ENCODE results near the gene PAQR7. TPM values are rescaled to one million over a fixed set of nuclear protein-coding genes. Genes with fewer than 3 reads are reported as not detected.
A peak's percentile ranks its signal among the peaks of the same experiment; 100 is the strongest.

PAQR7 gene
- total RNA-seq, 6 experiments from 2014 or later: 16.0 to 19.5 (median 17.9) TPM

GRCh38 chr1:25874209-25874608, 1.3 kb downstream of the PAQR7 start:
- H3K27ac Mint-ChIP-seq: no peak overlapping the region
- no peak for TF ChIP-seq CTCF (IDR thresholded peaks at IDR 0.05)
- no peak for DNase-seq
- H3K4me3 Mint-ChIP-seq: peak overlapping the region; percentile 91
- no peaks in the 10 kb centered on the region for H3K36me3 Mint-ChIP-seq (ENCODE audit: low read depth)
- H3K9me3 Mint-ChIP-seq: no peaks in the 10 kb centered on the region
- peaks cover 20% of the 10 kb centered on the region for H3K4me1 Mint-ChIP-seq (ENCODE audit: low read depth)
- H3K27me3 Mint-ChIP-seq (ENCODE audit: insufficient read depth): no peaks in the 10 kb centered on the region; the same call in 1 of the 2 replicates

- H3K9me3 Mint-ChIP-seq: no peaks in the 10 kb centered on the region
- no peak for TF ChIP-seq CTCF (IDR thresholded peaks at IDR 0.05)
- no peak overlapping the region for H3K4me3 Mint-ChIP-seq
- no peaks in the 10 kb centered on the region for H3K36me3 Mint-ChIP-seq (ENCODE audit: low read depth)
- no peak overlapping the region for H3K27ac Mint-ChIP-seq
- peaks cover 20% of the 10 kb centered on the region for H3K4me1 Mint-ChIP-seq (ENCODE audit: low read depth)
- no peak for DNase-seq
- no peaks in the 10 kb centered on the region; the same call in 1 of the 2 replicates for H3K27me3 Mint-ChIP-seq (ENCODE audit: insufficient read depth)
Measured at GRCh38 chr1:25873120-25873519, 2.4 kb downstream of the PAQR7 start.

DNA sequence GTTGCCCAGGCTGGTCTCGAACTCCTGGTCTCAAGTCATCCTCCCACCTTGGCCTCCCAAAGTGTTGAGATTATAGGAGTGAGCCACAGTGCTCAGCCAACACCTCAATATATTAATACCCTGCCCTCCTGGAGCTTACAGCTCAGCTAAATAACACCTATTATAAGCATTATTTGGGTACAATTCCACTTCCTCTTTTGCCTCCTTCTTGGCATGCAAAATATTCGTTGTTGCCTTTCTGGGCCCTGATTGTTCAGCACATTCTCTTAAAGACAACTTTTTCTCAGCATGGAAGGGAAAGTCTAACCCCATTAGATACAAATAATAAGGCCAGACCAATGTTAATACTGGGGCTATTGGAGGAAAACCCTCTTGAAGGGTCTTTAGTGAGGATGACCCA, 2.8 kb downstream of the PAQR7 start:
- Mint-ChIP-seq H3K36me3 (ENCODE audit: low read depth) (no peaks in the 10 kb centered on the region), H3K27me3 (ENCODE audit: insufficient read depth) (no peaks in the 10 kb centered on the region; the same call in 1 of the 2 replicates), H3K27ac (no peak overlapping the region), H3K9me3 (no peaks in the 10 kb centered on the region), H3K4me1 (ENCODE audit: low read depth) (peaks cover 20% of the 10 kb centered on the region), H3K4me3 (no peak overlapping the region)
- DNase-seq: no peak
- TF ChIP-seq CTCF (IDR thresholded peaks at IDR 0.05): no peak

DNA sequence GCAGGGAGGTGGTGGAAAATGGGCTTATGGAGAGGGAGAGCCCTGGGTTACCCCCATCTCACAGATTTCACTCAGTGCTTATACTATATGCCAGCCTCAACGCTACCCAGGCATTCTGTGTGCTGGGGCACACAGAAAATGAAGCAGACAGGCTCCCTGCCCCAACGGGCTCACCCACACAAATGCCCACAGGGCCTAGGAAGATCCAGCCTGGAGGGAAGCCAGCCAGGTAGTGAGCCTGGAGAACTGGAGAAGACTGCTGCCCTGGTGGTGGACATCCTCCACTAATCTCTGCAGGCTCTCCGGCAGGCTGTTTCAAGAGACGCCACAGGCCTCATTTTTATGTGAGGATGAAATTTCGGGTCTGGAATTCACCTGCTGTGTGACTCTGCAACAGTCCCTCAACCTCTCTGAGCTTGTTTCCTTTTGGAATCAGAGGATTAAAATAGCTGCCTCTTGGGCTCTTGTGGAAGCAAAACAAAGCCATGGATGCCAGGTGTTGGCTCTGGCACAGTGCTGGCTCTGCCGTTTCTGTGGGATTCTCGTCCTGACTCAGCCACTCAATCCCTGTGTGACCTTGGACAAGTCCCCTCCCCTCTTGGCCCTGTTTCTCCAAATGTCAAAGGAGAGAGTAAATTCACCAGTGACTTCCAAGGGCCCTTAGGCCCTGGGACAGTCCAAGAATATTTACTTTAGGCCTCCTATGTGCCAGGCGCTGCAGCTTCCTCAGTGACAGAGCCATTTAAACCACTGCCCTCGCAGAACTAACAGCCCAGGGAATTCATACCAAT, 3.6 kb downstream of the PAQR7 start:
- H3K4me3 Mint-ChIP-seq: no peak overlapping the region
- no peak for DNase-seq

GRCh38 chr1:25871086-25871703, 4.3 kb downstream of the PAQR7 start:
- H3K4me3 Mint-ChIP-seq: no peak overlapping the region

More for the DNA sequence above, 3.6 kb downstream of the PAQR7 start:
- Mint-ChIP-seq H3K36me3 (ENCODE audit: low read depth) (no peaks in the 10 kb centered on the region), H3K27me3 (ENCODE audit: insufficient read depth) (no peaks in the 10 kb centered on the region; the same call in 1 of the 2 replicates), H3K9me3 (no peaks in the 10 kb centered on the region), H3K27ac (no peak overlapping the region), H3K4me1 (ENCODE audit: low read depth) (peaks cover 20% of the 10 kb centered on the region)
- TF ChIP-seq CTCF (IDR thresholded peaks at IDR 0.05): no peak

More at GRCh38 chr1:25871086-25871703, 4.3 kb downstream of the PAQR7 start:
- H3K9me3 Mint-ChIP-seq: no peaks in the 10 kb centered on the region
- H3K27me3 Mint-ChIP-seq (ENCODE audit: insufficient read depth): no peaks in the 10 kb centered on the region; the same call in 1 of the 2 replicates
- no peak overlapping the region; the same call in 1 of the 2 replicates for H3K27ac Mint-ChIP-seq
- TF ChIP-seq CTCF (IDR thresholded peaks at IDR 0.05): no peak
- peaks cover 18% of the 10 kb centered on the region for H3K4me1 Mint-ChIP-seq (ENCODE audit: low read depth)
- DNase-seq: no peak
- H3K36me3 Mint-ChIP-seq (ENCODE audit: low read depth): no peaks in the 10 kb centered on the region
